ENCODE data around the gene RNF150.

- TF ChIP-seq POLR2A (IDR thresholded peaks at IDR 0.05) (no peak), CTCF (IDR thresholded peaks at IDR 0.05) (no peak)
These were observed 162.0 kb downstream of the RNF150 start for GRCh38 chr4:140971077-140971792.
